H1 (cell line): ENCODE data around the gene DCK. TPM values are rescaled to one million over a fixed set of nuclear protein-coding genes. Genes with fewer than 3 reads are reported as not detected.
A peak's percentile ranks its signal among the peaks of the same experiment; 100 is the strongest.
"Not testable (repeated sequence)": the region's sequence is repeated elsewhere in the genome, so short reads cannot be mapped to it uniquely, and the experiment has no call there.

Experiments used
- CTCF ChIA-PET: fragments of 300-600 bp; sonication (Branson Sonifier 250); formaldehyde crosslinking; loops from one replicate; lab custom pipeline; 2021; ENCODE audit not compliant: partially characterized antibody; lab: Charles Lee
- POLR2A ChIA-PET: fragments of 300-600 bp; sonication (Branson Sonifier 250); formaldehyde crosslinking; loops from one replicate; lab custom pipeline; 2021; ENCODE audit warnings: inconsistent platforms; ENCODE audit not compliant: partially characterized antibody; lab: Charles Lee
- DNase-seq, 2 experiments: peaks; one replicate each; pipeline versions ENCODE4 v3.0.0 to v3.0.0-alpha.2; 2010 to 2022; ENCODE audit warnings: low spot score in 2 of 2, low read depth in 1 of 2, mixed read lengths in 1 of 2
- FAIRE-seq: peaks from 2 replicates; lab custom pipeline; 2011; peaks lifted over from hg19 to GRCh38; lab: Jason Lieb, UNC
- H2AFZ ChIP-seq: 2 replicates; pipeline ENCODE4 v1.8.1; 2012; ENCODE audit warnings: low read length, inconsistent platforms
- H2AK5ac ChIP-seq: 2 replicates; pipeline ENCODE4 v1.6.1; 2013; ENCODE audit warnings: low read depth, low read length
- H2BK120ac ChIP-seq: replicated peaks from 2 replicates; pipeline ENCODE3; 2013; ENCODE audit warnings: low read depth, low read length, inconsistent platforms
- H2BK12ac ChIP-seq: 2 replicates; pipeline ENCODE4 v1.6.1; 2013; ENCODE audit warnings: low read depth, low read length
- H2BK15ac ChIP-seq: 2 replicates; pipeline ENCODE4 v1.6.1; 2013; ENCODE audit warnings: low read length
- H2BK20ac ChIP-seq: 2 replicates; pipeline ENCODE4 v1.6.1; 2013; ENCODE audit warnings: low read length
- H2BK5ac ChIP-seq: 2 replicates; pipeline ENCODE4 v1.6.1; 2013; ENCODE audit warnings: low read depth, low read length
- H3K14ac ChIP-seq: 2 replicates; pipeline ENCODE4 v1.6.1; 2013; ENCODE audit warnings: inconsistent platforms; ENCODE audit not compliant: insufficient read length
- H3K18ac ChIP-seq: 2 replicates; pipeline ENCODE4 v1.6.1; 2013; ENCODE audit warnings: low read length; ENCODE audit errors: extremely low read depth
- H3K23ac ChIP-seq: 2 replicates; pipeline ENCODE4 v1.6.1; 2013; ENCODE audit warnings: inconsistent platforms; ENCODE audit not compliant: insufficient read length
- H3K23me2 ChIP-seq: 2 replicates; pipeline ENCODE4 v1.6.1; 2013; ENCODE audit warnings: low read depth, low read length
- H3K27ac ChIP-seq: 2 replicates; pipeline ENCODE4 v1.6.1; 2011; ENCODE audit warnings: low read depth, low read length, inconsistent platforms
- H3K27me3 ChIP-seq, 4 experiments: replicated peaks in 1 of 4; 1 replicate in 1 of 4; 2 replicates in 3 of 4; pipeline versions ENCODE4 v1.6.1 to v1.8.1; 2011 to 2013; ENCODE audit warnings: low read length in 3 of 4, mild to moderate bottlenecking in 3 of 4, inconsistent platforms in 2 of 4, mixed read lengths in 2 of 4, moderate library complexity in 1 of 4; ENCODE audit not compliant: control insufficient read depth in 3 of 4, insufficient read depth in 3 of 4; ENCODE audit errors: extremely low read depth in 1 of 4
- H3K36me3 ChIP-seq, 4 experiments: 2 replicates each; pipeline versions ENCODE4 v1.6.1 to v1.8.1; 2011 to 2013; ENCODE audit warnings: mild to moderate bottlenecking in 4 of 4, low read length in 3 of 4, moderate library complexity in 2 of 4, control low read depth in 1 of 4, inconsistent platforms in 1 of 4; ENCODE audit not compliant: insufficient read depth in 4 of 4, control insufficient read depth in 2 of 4
- H3K4ac ChIP-seq: replicated peaks from 2 replicates; pipeline ENCODE3; 2013; ENCODE audit warnings: low read length, low read depth, mixed read lengths, inconsistent platforms; ENCODE audit not compliant: insufficient read length
- H3K4me1 ChIP-seq, 4 experiments: replicated peaks in 1 of 4; 1 replicate in 1 of 4; 2 replicates in 3 of 4; pipeline versions ENCODE4 v1.6.1 to v1.8.1; 2011 to 2013; ENCODE audit warnings: low read length in 3 of 4, inconsistent platforms in 2 of 4, mixed read lengths in 1 of 4; ENCODE audit not compliant: insufficient read depth in 4 of 4, control insufficient read depth in 3 of 4
- H3K4me2 ChIP-seq, 2 experiments: 2 replicates each; pipeline versions ENCODE4 v1.6.1 to v1.8.1; 2011 to 2013; ENCODE audit warnings: low read depth in 2 of 2, low read length in 2 of 2, control low read depth in 1 of 2, inconsistent platforms in 1 of 2, mild to moderate bottlenecking in 1 of 2; ENCODE audit not compliant: insufficient read depth in 1 of 2
- H3K4me3 ChIP-seq, 4 experiments: fragments of 200-600, 300-600 bp in 1 of 4; sonication (generic), shearing (Covaris generic), sonication (Bioruptor Twin) in 1 of 4; 2 replicates each; pipeline versions ENCODE4 v1.5.1 to v1.8.1; 2011 to 2016; ENCODE audit warnings: low read length in 4 of 4, low read depth in 3 of 4, control low read depth in 2 of 4, inconsistent platforms in 2 of 4, mild to moderate bottlenecking in 2 of 4, mixed read lengths in 1 of 4, moderate library complexity in 1 of 4; ENCODE audit not compliant: insufficient read depth in 2 of 4; ENCODE audit errors: extremely low read depth in 1 of 4
- H3K56ac ChIP-seq: replicated peaks from 2 replicates; pipeline ENCODE3; 2013; ENCODE audit warnings: low read depth, mild to moderate bottlenecking, mixed read lengths, low read length, inconsistent platforms; ENCODE audit not compliant: insufficient read length
- H3K79me1 ChIP-seq: 2 replicates; pipeline ENCODE4 v1.6.1; 2013; ENCODE audit warnings: low read depth, low read length, control low read depth
- H3K79me2 ChIP-seq, 2 experiments: 2 replicates each; pipeline versions ENCODE4 v1.6.1 to v1.8.1; 2012 to 2013; ENCODE audit warnings: low read length in 2 of 2, mild to moderate bottlenecking in 2 of 2, inconsistent platforms in 1 of 2; ENCODE audit not compliant: insufficient read depth in 2 of 2, control insufficient read depth in 1 of 2
- H3K9ac ChIP-seq, 4 experiments: replicated peaks in 1 of 4; 1 replicate in 1 of 4; 2 replicates in 3 of 4; pipeline versions ENCODE4 v1.6.1 to v1.8.1; 2011 to 2013; ENCODE audit warnings: low read depth in 3 of 4, low read length in 3 of 4, control low read depth in 2 of 4, mild to moderate bottlenecking in 2 of 4, moderate library complexity in 2 of 4, inconsistent platforms in 1 of 4; ENCODE audit errors: extremely low read depth in 1 of 4
- H3K9me3 ChIP-seq, 2 experiments: 2 replicates each; pipeline versions ENCODE4 v1.6.1 to v1.8.1; 2012 to 2013; ENCODE audit warnings: mild to moderate bottlenecking in 2 of 2, moderate library complexity in 2 of 2, control low read depth in 1 of 2, inconsistent platforms in 1 of 2, low read depth in 1 of 2, low read length in 1 of 2, mixed read lengths in 1 of 2; ENCODE audit not compliant: insufficient read depth in 2 of 2
- H4K20me1 ChIP-seq, 2 experiments: replicated peaks in 1 of 2; 2 replicates each; pipeline versions ENCODE3 to v1.8.1; 2011 to 2013; ENCODE audit warnings: inconsistent platforms in 2 of 2, low read length in 2 of 2, mild to moderate bottlenecking in 1 of 2; ENCODE audit not compliant: insufficient read depth in 2 of 2, control insufficient read depth in 1 of 2
- H4K5ac ChIP-seq: 2 replicates; pipeline ENCODE4 v1.6.1; 2013; ENCODE audit warnings: low read length, low read depth, mixed read lengths, inconsistent platforms; ENCODE audit not compliant: insufficient read length
- H4K8ac ChIP-seq: 2 replicates; pipeline ENCODE4 v1.8.0; 2013; ENCODE audit warnings: mild to moderate bottlenecking, moderate library complexity, low read length, inconsistent platforms; ENCODE audit not compliant: insufficient read depth; ENCODE audit errors: extremely low read depth
- H4K91ac ChIP-seq: replicated peaks from 2 replicates; pipeline ENCODE3; 2013; ENCODE audit warnings: low read length, mixed read lengths, inconsistent platforms; ENCODE audit not compliant: insufficient read length
- WGBS, 2 experiments: shearing (Covaris generic) in 1 of 2; methylation state at CpG; one replicate each; pipeline versions ENCODE4 v1.1.6 to v1.1.7; 2013 to 2015; ENCODE audit warnings: low lambda C conversion rate in 2 of 2, mixed read lengths in 2 of 2, inconsistent platforms in 1 of 2, low coverage in 1 of 2, missing lambda C conversion rate in 1 of 2; ENCODE audit not compliant: insufficient replicate concordance in 2 of 2, insufficient coverage in 1 of 2, insufficient read length in 1 of 2; ENCODE audit errors: extremely low coverage in 1 of 2, missing lambda C conversion rate in 1 of 2; 5-methylcytosine and 5-hydroxymethylcytosine counted together
- polyA plus RNA-seq, 7 experiments: library from polyadenylated mRNA; depleted of rRNA in 3 of 7; stranded (reverse) in 5 of 7; unstranded in 2 of 7; fragments of >200 nt in 5 of 7; fragments of 200-250 nt in 2 of 7; gene quantifications; 1 replicate in 5 of 7; 2 replicates in 1 of 7; 4 replicates in 1 of 7; pipeline versions ENCODE4 v1.2.1 to v1.2.3, GENCODE V29; 2011 to 2013; ENCODE audit warnings: missing spikeins in 2 of 7, mixed read lengths in 2 of 7
- total RNA-seq: library from RNA; stranded (reverse); fragmentation: NEBNext Ultra II Directional; extraction: Animal tissue kit (Norgen Biotek cat#: 25700); gene quantifications from 2 replicates; pipeline ENCODE4 v1.2.1, GENCODE V29; 2021

DCK gene
- total and polyA plus RNA-seq, 2 of the 8 experiments (the other 6 are each of a cell fraction or from before 2014, with no cell fraction given), result 4.8 to 18.1 TPM

- not testable (repeated sequence) for H3K9ac ChIP-seq, H3K36me3 ChIP-seq, FAIRE-seq, H2AK5ac ChIP-seq, H3K4ac ChIP-seq, H2AFZ ChIP-seq, H4K20me1 ChIP-seq, H4K8ac ChIP-seq, H4K5ac ChIP-seq, H2BK5ac ChIP-seq, H3K14ac ChIP-seq, H2BK120ac ChIP-seq, H3K79me1 ChIP-seq, H3K56ac ChIP-seq, H3K27me3 ChIP-seq, H3K23me2 ChIP-seq, H2BK20ac ChIP-seq, H4K91ac ChIP-seq, H3K23ac ChIP-seq, H2BK12ac ChIP-seq, H3K9me3 ChIP-seq, DNase-seq, H3K18ac ChIP-seq, H2BK15ac ChIP-seq
- peak overlapping the region; percentile 70; the same call in 1 of the 2 replicates for H3K27ac ChIP-seq
- CTCF ChIA-PET, result interaction anchor here (1.6 to 1.9 kb wide), 3 partner anchors 11 to 103 kb away, joined by 3 to 9 read pairs (median 4); partner anchors contain the start of genes DCK and MOB1B
- POLR2A ChIA-PET, result interaction anchor here (1.0 to 4.9 kb wide), 2 partner anchors 12 to 23 kb away, joined by 3 to 22 read pairs; partner anchors contain the start of gene DCK
- peaks cover 0 to 11% (median 7%) of the 10 kb centered on the region in 4 experiments; a peak in 6 of 7 replicates for H3K4me1 ChIP-seq
- H3K79me2 ChIP-seq, result peaks cover 0 to 73% of the 10 kb centered on the region in 2 experiments; a peak in 3 of 4 replicates
- peak overlapping the region; percentile 20 to 60; a peak in 3 of 4 replicates for H3K4me2 ChIP-seq
- peak overlapping the region in 1 of 4 experiments; percentile 41; a peak in 1 of 8 replicates for H3K4me3 ChIP-seq
- 83% methylated on average over 6 of the region's 6 CpGs; no CpG with 5 or more reads in 1 of the 2 experiments for WGBS, 2 experiments
Observed at GRCh38 chr4:71005025-71005424, 11.6 kb downstream of the DCK start.
